GM18951 (cell line): ENCODE data around the gene HYKK.
"Not testable (repeated sequence)": the region's sequence is repeated elsewhere in the genome, so short reads cannot be mapped to it uniquely, and the experiment has no call there.

Experiments used
- POLR2A ChIP-seq: IDR thresholded peaks from 4 replicates; pipeline ENCODE4 v1.6.1; 2011; ENCODE audit warnings: mild to moderate bottlenecking; ENCODE audit not compliant: insufficient read length, insufficient read depth; ENCODE audit errors: extremely low read depth
- in situ Hi-C: fragments of 300-500 bp; cut with MboI; formaldehyde crosslinking; loops from one replicate; pipeline ENCODE4 v1.12.0; 2022; ENCODE audit warnings: low sequenced_read_pairs, mixed read lengths, inconsistent platforms; ENCODE audit not compliant: unreplicated experiment

HYKK gene

DNA sequence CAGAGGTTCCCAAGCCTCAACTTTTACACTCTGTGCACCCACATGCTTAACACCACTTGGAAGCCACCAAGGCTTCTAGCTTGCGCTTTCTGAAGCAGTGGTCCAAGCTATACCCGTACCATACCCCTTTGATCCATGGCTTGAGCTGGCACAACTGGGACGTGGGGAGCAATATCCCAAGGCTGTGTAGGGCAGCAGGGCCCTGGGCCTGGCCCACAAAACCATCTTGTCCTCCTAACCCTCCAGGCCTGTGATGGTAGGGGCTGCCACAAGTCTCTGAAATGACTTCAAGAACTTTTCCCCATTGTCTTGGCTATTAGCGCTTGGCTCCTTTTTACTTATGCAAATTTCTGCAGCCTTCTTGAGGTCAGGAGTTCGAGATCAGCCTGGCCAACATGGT, 16.9 kb downstream of the HYKK start:
- TF ChIP-seq POLR2A = no peak

DNA sequence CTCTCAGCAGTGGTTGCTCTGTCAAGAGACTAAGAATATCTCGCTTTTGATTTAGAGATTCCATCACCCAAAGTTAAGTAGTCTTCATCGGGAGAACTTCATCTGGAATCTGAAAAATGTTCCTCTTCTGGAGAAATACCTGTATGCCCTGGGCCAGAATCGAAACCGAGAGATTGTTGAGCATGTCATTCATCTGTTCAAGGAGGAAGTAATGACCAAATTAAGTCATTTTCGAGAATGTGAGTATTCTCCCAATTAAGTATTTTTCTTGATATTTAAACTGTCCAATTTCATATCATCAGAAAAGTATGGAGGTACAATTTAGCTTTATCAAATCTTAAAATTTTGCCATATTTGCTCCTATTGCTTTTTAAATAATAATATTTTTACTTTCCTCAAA, 19.9 kb downstream of the HYKK start:
- TF ChIP-seq POLR2A = no peak

More for the DNA sequence above, 16.9 kb downstream of the HYKK start:
- in situ Hi-C loops = no loop called here

DNA sequence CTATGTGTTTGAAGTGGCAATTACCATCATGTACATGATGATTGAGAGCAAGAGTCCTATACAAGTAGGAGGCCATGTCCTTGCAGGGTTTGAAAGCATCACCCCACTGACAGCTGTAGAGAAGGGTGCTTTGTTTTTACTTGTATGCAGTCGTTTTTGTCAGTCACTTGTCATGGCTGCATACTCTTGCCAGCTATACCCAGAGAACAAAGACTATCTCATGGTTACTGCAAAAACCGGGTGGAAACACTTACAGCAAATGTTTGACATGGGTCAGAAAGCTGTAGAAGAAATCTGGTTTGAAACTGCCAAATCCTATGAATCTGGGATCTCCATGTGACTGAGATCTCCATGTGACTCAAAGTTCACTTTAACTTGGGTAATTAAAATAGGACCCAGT, 26.0 kb downstream of the HYKK start:
- no peak for TF ChIP-seq POLR2A
- in situ Hi-C loops = no loop called here

More for the DNA sequence above, 19.9 kb downstream of the HYKK start:
- in situ Hi-C loops = no loop called here

DNA sequence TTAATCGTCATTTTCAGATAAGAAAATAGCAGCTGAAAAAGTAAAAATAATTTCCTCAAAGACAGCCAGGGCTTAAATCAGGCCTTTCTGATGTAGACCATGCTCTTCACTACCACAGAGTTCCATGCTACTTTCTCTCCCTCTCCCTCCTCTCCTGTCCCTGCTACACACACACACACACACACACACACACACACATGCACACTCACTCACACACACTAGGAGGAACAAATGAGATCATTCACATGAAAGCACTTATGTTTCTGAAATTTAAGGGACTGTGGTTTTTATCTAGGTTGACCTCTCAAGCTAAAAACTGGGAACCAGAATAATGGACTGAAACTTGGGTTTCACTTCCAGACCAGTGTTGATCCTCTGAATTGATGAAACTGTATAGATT, 28.8 kb downstream of the HYKK start:
- in situ Hi-C loops = no loop called here
- TF ChIP-seq POLR2A = no peak

DNA sequence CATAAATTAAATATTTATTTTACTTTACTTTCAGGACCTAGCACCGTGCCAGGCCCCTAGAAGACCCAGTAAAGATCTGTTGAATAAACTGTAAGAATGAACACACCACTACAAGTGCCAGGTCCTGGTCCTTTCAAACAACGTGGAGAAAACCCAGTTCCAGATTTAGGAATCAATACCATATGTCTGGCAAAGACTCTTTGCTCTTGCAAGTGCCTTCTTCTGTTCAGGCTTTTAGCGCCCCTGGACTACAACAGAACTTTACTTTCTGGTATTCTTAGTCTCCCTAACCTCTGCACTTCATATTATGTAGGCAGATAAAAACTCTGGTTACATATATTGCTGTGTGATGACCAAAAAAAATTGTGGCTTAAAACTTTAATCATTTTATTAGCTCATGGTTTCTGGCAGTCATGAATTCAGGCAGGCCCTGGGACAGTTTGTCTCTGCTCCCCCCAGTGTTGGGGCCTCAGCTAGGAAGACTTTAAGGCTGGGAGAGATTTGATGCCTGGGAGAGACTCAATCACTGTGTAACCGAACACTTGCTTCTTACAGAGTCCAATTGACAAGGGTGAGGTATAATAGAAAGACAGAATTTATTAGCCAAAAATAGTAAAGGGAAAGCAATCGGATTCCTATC, 30.0 kb downstream of the HYKK start:
- in situ Hi-C loops = no loop called here
- TF ChIP-seq POLR2A = no peak

DNA sequence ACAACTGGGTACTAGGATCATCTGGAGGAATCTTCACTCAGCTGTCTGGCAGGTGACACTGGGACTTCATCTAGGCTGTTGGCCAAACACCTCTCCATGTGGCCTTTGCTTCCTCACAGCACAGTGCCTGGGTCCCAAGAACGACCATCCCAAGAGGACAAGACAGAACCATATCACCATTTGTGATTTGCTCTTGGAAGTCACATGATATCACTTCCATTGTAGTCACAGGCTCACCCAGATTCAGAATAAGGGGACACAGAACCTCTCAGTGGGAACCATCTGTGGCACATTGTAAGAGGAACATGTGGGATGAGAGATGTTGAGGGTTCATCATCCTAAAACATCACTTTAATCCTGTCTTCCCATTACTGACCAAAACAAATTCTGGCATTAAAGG, 31.0 kb downstream of the HYKK start:
- no peak for TF ChIP-seq POLR2A
- in situ Hi-C loops = no loop called here

DNA sequence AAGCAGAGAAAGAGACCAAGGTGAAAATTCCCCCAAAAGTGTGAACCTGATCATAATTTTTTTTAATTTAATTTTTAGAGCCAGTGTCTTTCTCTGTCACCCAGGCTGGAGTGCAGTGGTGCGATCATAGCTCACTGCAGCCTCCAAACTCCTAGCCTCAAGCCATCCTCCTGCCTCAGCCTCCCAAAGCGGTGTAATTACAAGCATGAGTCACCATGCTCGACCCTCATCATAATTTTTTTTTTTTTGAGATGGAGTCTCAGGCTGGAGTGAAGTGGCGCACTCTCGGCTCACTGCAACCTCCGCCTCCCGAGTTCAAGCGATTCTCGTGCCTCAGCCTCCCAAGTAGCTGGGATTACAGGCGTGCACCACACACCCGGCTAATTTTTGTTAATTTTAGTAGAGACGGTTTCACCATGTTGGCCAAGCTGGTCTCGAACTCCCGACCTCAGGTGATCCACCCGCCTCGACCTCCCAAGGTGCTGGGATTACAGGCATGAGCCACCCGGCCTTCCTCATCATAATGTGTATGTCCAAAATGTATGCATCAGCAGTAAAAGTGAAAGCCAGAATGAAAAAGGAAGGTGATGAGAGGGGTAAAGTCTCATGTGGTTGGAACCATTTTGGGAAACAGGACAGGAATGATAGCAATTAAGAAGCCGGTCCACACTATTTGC, 32.2 kb downstream of the HYKK start:
- in situ Hi-C loops = not testable (repeated sequence)

DNA sequence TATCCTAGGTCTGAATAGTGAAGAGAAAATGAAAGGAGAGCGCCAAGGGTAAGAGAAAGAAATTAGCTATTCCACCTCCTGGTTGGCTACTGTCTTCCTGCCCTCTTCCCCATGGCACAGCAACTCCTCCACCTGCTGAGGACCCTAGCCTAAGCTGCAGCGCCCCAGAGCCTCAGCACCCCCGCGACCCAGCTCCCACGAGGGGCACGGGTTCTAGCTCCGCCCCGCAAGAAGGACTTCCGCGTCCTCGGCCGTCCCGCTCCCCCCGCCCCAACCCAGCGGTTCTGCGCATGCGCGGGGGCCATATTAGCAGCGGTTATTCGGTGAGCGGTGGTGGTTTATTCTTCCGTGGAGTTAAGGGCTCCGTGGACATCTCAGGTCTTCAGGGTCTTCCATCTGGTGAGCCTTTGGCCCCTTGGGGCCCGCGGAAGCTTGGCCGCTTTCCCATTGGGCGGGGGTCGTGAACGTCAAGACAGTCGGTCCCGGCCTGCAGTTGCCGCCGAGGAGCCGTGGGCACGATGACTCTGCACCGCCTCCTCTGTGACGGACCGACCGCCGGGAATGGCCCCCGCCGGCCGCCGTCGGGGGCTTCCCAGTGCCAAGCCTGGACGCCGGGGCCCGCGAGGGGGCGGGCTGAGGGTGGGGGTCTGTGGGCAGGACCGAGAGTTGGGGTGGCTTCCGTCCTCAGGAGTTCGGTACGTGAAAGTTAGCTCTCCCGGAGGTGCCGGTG, 32.9 kb downstream of the HYKK start, which contains the start of gene PSMA4:
Gene PSMA4 (plus strand): TSS at position 304 of the 730 bp plus-strand sequence. CDS start 1,484 bp downstream, outside the sequence.
- in situ Hi-C loops = no loop called here
- TF ChIP-seq POLR2A = peak; percentile 97

DNA sequence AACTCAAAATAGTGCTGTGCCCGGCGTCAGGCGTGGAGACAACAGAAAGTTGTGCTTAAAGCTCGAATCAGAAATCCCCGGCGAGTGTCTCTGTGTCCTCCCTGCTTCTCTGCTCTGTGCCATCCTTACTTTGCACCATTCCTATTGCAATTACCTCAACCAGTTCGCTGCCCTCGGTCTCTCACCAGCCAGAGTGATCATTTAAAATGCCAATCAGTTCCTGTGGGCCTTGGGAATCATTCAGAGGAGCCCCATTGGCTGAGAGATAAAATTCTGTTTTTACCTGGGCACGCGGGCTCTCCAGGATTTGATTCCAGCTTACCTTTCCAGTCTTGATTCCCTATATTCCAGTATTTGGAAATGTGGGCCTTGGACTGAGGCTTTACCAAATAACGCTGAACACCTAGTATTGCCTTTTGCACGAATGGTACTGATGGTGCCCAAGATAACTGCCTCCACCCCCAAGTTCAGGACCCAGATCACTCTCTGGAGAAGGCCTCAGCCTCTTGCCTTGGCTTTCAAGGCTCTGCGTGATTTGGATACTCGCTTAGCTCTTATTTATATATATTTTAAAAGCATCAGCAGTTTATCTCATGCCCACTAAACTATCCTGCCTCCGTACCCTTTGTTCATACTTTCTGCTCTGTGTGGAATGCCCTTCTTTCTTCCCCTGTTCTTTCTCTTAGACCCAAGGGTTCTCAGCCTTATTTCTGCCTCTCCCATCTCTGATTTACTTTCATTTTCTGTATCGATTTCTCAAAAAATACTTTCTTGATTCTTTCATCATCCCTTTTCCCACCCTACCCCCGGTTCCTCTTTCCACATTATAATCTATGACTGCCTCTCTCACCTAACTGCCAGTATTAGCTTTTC, 33.7 kb downstream of the HYKK start:
- in situ Hi-C loops = no loop called here
- no peak for TF ChIP-seq POLR2A

DNA sequence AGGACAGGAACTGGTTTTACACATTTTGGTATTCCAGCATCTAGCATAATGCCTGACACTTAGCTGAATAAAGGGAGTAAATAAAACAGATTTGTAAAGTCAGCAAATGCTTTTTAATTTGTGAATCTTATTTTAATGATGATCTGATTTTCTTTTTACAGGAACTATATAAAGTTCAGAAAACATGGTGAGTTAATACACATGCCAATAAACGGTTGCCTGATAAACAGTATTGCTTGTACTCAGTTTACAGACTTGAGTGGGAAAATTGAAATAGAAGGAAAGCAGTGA, 34.3 kb downstream of the HYKK start:
- no peak for TF ChIP-seq POLR2A
- in situ Hi-C loops = no loop called here

DNA sequence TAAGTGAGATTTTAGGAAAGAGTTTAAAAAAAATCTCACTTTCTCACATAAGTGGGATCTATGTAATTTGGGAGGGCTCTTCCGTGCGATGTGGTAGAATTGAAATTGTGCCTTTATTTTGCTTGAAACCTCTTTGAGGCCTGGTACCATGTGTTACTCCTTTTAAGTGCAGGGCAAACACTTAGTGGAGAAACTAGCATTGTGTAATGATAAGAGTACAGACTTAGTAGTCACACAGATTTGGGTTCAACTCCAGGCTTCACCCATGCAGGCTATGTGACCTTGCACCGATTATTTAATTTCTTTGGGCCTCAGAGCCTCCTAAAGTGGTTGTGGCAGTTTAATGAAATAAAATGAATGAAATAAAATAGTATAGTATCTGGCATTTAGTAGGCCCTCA, 35.3 kb downstream of the HYKK start:
- in situ Hi-C loops = no loop called here
- no peak for TF ChIP-seq POLR2A

DNA sequence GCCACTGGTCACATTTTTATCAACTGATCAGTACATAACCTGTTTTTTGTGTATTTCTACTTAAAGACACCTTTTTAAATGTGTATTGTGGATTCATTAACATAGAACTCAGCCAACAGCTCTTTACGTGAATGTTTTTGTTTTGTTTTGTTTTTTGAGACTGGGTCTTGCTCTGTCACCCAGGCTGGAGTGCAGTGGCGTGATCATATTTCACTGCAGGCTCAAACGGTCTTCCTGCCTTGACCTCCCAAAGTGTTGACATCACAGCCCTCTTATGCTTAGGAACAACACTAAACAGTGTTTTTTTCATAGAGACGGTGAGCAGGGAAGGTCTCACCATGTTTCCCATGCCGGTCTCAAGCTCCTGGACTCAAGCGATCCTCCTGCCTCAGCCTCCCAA, 42.8 kb downstream of the HYKK start:
- TF ChIP-seq POLR2A = no peak
- in situ Hi-C loops = no loop called here

DNA sequence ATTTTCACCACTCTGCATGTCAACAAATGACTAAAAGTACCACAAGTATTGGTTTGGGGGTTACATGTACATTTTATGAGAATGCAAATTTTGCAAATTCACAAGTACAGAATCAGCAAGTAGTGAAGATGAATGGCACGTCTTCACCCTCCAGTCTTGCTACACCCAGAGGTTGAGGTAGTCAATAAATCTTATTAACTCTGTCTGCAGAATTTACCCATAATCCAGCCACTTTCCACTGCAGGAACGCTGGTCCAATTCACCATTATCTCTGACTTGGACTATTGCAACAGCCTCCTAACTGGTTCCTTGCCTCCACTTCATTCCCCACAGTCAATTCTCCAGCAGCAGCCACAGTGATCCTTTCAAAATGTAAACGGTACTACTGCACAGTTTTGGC, 43.4 kb downstream of the HYKK start:
- no peak for TF ChIP-seq POLR2A
- in situ Hi-C loops = no loop called here
